HepG2 (cell line): ENCODE measurements around the gene CDK1. TPM values are rescaled to one million over a fixed set of nuclear protein-coding genes. Genes with fewer than 3 reads are reported as not detected.

ENCODE experiments used
- AGO1 ChIP-seq: fragments of 200-400 bp; formaldehyde crosslinking; IDR thresholded peaks from 2 replicates; pipeline ENCODE4 v1.6.1; 2017; ENCODE audit warnings: mild to moderate bottlenecking, low read depth, low read length, moderate library complexity; ENCODE audit not compliant: poor library complexity, severe bottlenecking
- ATF4 ChIP-seq, 2 experiments: fragments of 450-650 bp in 1 of 2; sonication (generic) in 1 of 2; formaldehyde crosslinking; IDR thresholded peaks; 2 replicates each; pipeline versions ENCODE4 v1.5.0 to v1.8.0; 2020 to 2022; ENCODE audit warnings: mild to moderate bottlenecking in 1 of 2, missing genetic modification reagents in 1 of 2
- DNMT3B ChIP-seq: conservative IDR thresholded peaks from 2 replicates; pipeline ENCODE4 v1.6.1; 2016; ENCODE audit warnings: missing biosample characterization, control low read depth
- E2F5 ChIP-seq: sonication (generic); formaldehyde crosslinking; conservative IDR thresholded peaks from 2 replicates; pipeline ENCODE4 v1.4.0; 2020; ENCODE audit warnings: missing genetic modification reagents
- FOXA3 ChIP-seq: IDR thresholded peaks from 2 replicates; pipeline ENCODE4 v1.6.1; 2016; ENCODE audit warnings: missing genetic modification reagents, missing compliant biosample characterization
- FOXC1 ChIP-seq: sonication (generic); formaldehyde crosslinking; IDR thresholded peaks from 2 replicates; pipeline ENCODE4 v1.8.0; 2022; ENCODE audit warnings: mild to moderate bottlenecking, missing genetic modification reagents, borderline replicate concordance
- GABPB1 ChIP-seq: IDR thresholded peaks from 2 replicates; pipeline ENCODE4 v1.6.1; 2016; ENCODE audit warnings: mild to moderate bottlenecking, missing genetic modification reagents, moderate library complexity, missing compliant biosample characterization
- KAT7 ChIP-seq: IDR thresholded peaks from 2 replicates; pipeline ENCODE4 v1.6.1; 2018; ENCODE audit warnings: borderline replicate concordance, missing compliant biosample characterization
- SOX13 ChIP-seq, 3 experiments: fragments of 450-650 bp in 1 of 3; sonication (generic) in 1 of 3; formaldehyde crosslinking in 1 of 3; IDR thresholded peaks in 2 of 3; conservative IDR thresholded peaks in 1 of 3; 2 replicates each; pipeline versions ENCODE4 v1.5.0 to v1.6.1; 2016 to 2020; ENCODE audit warnings: antibody characterized with exemption in 1 of 3, mild to moderate bottlenecking in 1 of 3, missing compliant biosample characterization in 1 of 3, missing genetic modification reagents in 1 of 3, moderate library complexity in 1 of 3
- TFDP2 ChIP-seq: sonication (generic); formaldehyde crosslinking; IDR thresholded peaks from 2 replicates; pipeline ENCODE4 v1.4.0; 2020; ENCODE audit warnings: missing genetic modification reagents
- TOPORS ChIP-seq: sonication (generic); formaldehyde crosslinking; IDR thresholded peaks from 2 replicates; pipeline ENCODE4 v1.8.0; 2023; ENCODE audit warnings: mild to moderate bottlenecking, missing genetic modification reagents
- YEATS2 ChIP-seq: sonication (generic); formaldehyde crosslinking; IDR thresholded peaks from 2 replicates; pipeline ENCODE4 v1.4.0; 2020; ENCODE audit warnings: missing genetic modification reagents, borderline replicate concordance
- ZC3H13 ChIP-seq: sonication (generic); formaldehyde crosslinking; IDR thresholded peaks from 2 replicates; pipeline ENCODE4 v1.8.1; 2023; ENCODE audit warnings: mild to moderate bottlenecking, missing genetic modification reagents, moderate library complexity
- ZNF501 ChIP-seq: sonication (generic); formaldehyde crosslinking; IDR thresholded peaks from 2 replicates; pipeline ENCODE4 v1.5.1; 2020; ENCODE audit warnings: mild to moderate bottlenecking, moderate library complexity, missing genetic modification reagents
- ZNF619 ChIP-seq: sonication (generic); formaldehyde crosslinking; IDR thresholded peaks from 2 replicates; pipeline ENCODE4 v1.4.0; 2020; ENCODE audit warnings: mild to moderate bottlenecking, missing genetic modification reagents
- ZNF646 ChIP-seq: sonication (generic); formaldehyde crosslinking; IDR thresholded peaks from 2 replicates; pipeline ENCODE4 v1.9.0; 2021; ENCODE audit warnings: mild to moderate bottlenecking, missing genetic modification reagents
- ZNF747 ChIP-seq: sonication (generic); formaldehyde crosslinking; IDR thresholded peaks from 2 replicates; pipeline ENCODE4 v1.8.1; 2023; ENCODE audit warnings: missing genetic modification reagents, mild to moderate bottlenecking, borderline replicate concordance
- polyA plus RNA-seq, 8 experiments: library from polyadenylated mRNA; depleted of rRNA in 3 of 8; stranded (reverse) in 7 of 8; unstranded in 1 of 8; fragments of >200 nt; fragmentation: Illumina TruSeq in 4 of 8; extraction: Trizol in 4 of 8; gene quantifications; 2 replicates each; pipeline versions ENCODE4 v1.2.1 to v1.2.3, GENCODE V29; 2011 to 2016; ENCODE audit warnings: low read depth in 4 of 8, missing spikeins in 1 of 8, mixed read lengths in 1 of 8; ENCODE audit not compliant: insufficient read depth in 1 of 8
- total RNA-seq, 5 experiments: library from RNA; depleted of rRNA; stranded (reverse); fragments of >200 nt; fragmentation: Illumina TruSeq; extraction: Trizol; gene quantifications; 2 replicates each; pipeline ENCODE4 v1.2.3, GENCODE V29; 2016; ENCODE audit warnings: low read depth in 1 of 5

Gene CDK1
- total and polyA plus RNA-seq, 2 of the 13 experiments (the other 11 are each of a cell fraction or from before 2014, with no cell fraction given) = 42.6 to 132 TPM

- peak; percentile 94 for TF ChIP-seq E2F5 (CRISPR knock-in tag)
- TF ChIP-seq AGO1 = peak; percentile 46
- TF ChIP-seq ZNF646 (CRISPR knock-in tag) = no peak
- TF ChIP-seq ZNF501 (CRISPR knock-in tag) = peak; percentile 57; the same call in 1 of the 2 replicates
- TF ChIP-seq GABPB1 = peak; percentile 52
- peak in 1 of 2 experiments; percentile 74; a peak in 2 of 4 replicates for TF ChIP-seq ATF4 (CRISPR knock-in tag; IDR thresholded peaks at IDR 0.05)
- TF ChIP-seq TOPORS (CRISPR knock-in tag) = peak; percentile 69
- TF ChIP-seq TFDP2 (CRISPR knock-in tag) = peak; percentile 99
- peak; percentile 70; the same call in 1 of the 2 replicates for TF ChIP-seq YEATS2 (CRISPR knock-in tag)
- no peak for TF ChIP-seq ZNF747 (CRISPR knock-in tag)
- TF ChIP-seq FOXA3 (CRISPR knock-in tag) = peak; percentile 42; the same call in 1 of the 2 replicates
- peak; percentile 78; the same call in 1 of the 2 replicates for TF ChIP-seq KAT7 (CRISPR knock-in tag)
- TF ChIP-seq FOXC1 (CRISPR knock-in tag) = no peak
- TF ChIP-seq SOX13 (IDR thresholded peaks at IDR 0.05) = no peak
- TF ChIP-seq SOX13 (CRISPR knock-in tag; conservative IDR thresholded peaks at IDR 0.05 in 1 of 2, IDR thresholded peaks at IDR 0.05 in 1 of 2) = peak in 1 of 2 experiments; percentile 31; a peak in 1 of 4 replicates
- no peak for TF ChIP-seq DNMT3B (CRISPR knock-in tag)
- no peak for TF ChIP-seq ZNF619
- TF ChIP-seq ZC3H13 (CRISPR knock-in tag) = peak; percentile 79
Measured at GRCh38 chr10:60778214-60778970, at the start of gene CDK1 (continued).
